OCI-LY1 (cell line): ENCODE results near the gene CEP85L.

Experiments used
- CTCF ChIP-seq: fragments of 200-600 bp; sonication (generic), shearing (Covaris generic); IDR thresholded peaks from 2 replicates; pipeline ENCODE4 v1.5.1; 2017; ENCODE audit warnings: mild to moderate bottlenecking, antibody characterized with exemption, low read length, moderate library complexity, mixed read lengths
- EZH2 ChIP-seq: fragments of 200-600 bp; sonication (generic), shearing (Covaris generic); IDR thresholded peaks from 2 replicates; pipeline ENCODE4 v1.8.0; 2017; ENCODE audit warnings: borderline replicate concordance, mixed run types, mild to moderate bottlenecking, antibody characterized with exemption, low read length, moderate library complexity, mixed read lengths

GRCh38 chr6:118504611-118505010 is 146.8 kb downstream of the CEP85L start:
- TF ChIP-seq CTCF (no peak), EZH2 (no peak)
